ENCODE measurements around the gene SORCS3.

Gene SORCS3

GRCh38 chr10:105140600-105140999 is 499.5 kb downstream of the SORCS3 start:
- no peak for DNase-seq

- DNase-seq = no peak
Measured at GRCh38 chr10:105145711-105146110, 504.6 kb downstream of the SORCS3 start.

DNA sequence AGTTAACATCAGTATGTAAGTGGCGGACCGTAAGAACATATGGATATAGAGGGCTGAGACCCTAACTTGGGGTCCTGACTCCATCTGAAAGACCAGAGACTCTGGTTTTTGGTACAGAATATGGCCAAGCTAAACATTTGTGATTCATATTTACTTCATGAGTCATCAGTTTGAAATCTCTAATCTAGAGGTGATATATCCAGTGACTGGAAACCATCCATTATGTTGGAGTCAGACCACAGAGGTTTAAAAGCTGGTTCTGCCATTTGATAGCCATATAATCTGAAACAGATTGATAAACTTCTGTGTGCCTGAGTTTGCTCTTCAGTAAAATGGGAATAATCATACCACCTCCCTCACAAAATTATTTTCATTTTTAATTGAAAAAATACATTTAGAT is 505.3 kb downstream of the SORCS3 start:
- no peak for DNase-seq

- no peak for DNase-seq
Measured at GRCh38 chr10:105148456-105148855, 507.4 kb downstream of the SORCS3 start.

DNA sequence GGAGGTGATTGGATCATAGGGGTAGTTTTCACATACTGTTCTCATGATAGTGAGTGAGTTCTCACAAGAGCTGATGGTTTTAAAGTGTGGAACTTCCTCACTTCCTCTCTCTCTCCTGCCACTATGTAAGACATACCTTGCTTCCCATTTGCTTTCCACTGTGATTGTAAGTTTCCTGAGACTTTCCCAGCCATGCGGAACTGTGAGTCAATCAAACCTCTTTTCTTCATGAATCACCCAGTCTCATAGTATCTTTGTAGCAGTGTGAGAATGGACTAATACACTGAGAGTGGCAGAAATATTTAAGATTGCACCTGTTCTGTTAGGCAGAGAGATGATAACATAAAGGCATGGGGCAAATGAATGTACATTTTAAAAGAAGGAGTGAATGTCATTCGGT is 507.8 kb downstream of the SORCS3 start:
- DNase-seq = no peak

DNA sequence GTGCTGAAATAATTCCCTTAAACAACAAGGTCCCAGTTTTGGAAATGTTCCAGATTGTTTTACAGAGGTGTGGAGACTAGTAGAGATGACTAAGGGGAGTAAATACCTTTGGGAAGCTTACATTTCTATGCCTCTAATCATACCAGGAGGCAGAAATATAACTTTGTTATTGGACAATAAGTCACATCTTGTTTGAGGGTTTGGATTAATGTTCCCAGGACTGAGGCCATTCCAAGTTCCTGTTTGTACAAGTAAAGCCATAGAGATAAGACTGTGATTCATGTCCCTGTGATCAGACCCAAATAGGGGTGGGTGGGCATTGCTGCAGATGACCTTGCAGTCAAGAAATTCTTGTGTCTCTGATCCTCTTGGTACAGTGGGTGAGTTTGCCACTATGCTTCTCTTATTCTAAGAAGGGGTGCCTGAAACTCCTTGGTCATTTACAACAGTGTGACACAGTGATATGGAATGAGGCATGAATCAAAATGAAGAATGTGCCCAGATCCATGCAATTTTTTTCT is 508.3 kb downstream of the SORCS3 start:
- DNase-seq = no peak

- no peak for DNase-seq
Measured at GRCh38 chr10:105150259-105150880, 509.3 kb downstream of the SORCS3 start.

- DNase-seq = no peak
Measured at GRCh38 chr10:105154736-105155135, 513.6 kb downstream of the SORCS3 start.

GRCh38 chr10:105159268-105159667 is 518.2 kb downstream of the SORCS3 start:
- DNase-seq = no peak

DNA sequence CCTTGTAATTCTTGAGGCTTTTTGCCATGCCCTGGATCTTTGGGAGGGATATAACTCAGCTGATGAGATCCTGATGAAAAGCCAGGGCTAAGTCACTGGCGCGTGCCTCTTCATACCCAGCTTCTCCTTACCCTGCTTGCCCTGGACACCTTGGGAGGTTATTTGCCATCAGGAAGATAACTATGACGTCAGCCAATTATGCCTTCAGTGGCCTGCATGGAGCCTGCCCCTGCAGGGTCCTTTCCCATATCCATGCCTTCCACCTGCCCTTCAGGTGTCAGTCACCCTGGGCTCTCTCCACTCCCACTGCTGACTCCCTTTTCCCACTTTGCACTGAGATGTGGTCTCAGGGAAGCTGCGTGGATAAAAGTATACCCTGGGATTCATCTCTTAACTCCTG is 520.1 kb downstream of the SORCS3 start:
- DNase-seq = no peak

GRCh38 chr10:105161767-105162166 is 520.7 kb downstream of the SORCS3 start:
- DNase-seq = no peak

DNA sequence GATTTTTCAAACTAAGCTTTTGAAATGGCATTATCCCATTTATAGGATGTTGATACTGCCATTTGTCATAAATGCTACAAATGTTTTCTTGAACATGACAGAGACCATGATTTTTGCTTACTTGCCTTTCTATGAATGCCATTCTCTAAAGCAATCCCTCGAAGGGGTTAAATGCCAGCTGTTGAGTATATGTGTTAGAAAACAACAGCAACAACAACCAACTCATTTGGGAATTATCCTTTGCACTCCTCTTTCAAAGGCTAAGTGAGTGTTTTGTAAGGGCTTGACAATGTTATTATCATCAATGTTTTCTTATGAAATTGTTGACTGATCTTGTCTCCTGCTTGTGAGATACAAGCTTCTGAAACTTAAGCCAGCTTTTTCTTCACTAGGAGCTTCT is 529.4 kb downstream of the SORCS3 start:
- no peak for DNase-seq

DNA sequence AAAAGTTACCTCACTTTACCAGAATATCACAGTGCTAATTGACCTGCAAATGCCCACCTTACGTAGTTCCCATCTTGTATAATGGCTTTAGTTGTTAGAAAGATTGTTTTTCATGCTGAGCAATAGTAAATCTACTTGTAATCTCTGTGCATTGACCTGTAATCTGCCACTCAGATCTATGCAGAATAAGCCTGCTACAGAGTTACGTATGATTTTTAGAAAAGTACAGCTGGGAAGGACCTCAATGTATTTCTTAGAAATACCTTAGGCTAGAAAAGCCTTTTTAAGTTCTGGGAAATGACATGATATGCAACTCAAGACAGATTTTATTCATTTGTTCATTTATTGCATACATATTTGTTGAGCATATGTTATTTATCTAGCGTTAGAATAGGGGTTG is 530.9 kb downstream of the SORCS3 start:
- no peak for DNase-seq

DNA sequence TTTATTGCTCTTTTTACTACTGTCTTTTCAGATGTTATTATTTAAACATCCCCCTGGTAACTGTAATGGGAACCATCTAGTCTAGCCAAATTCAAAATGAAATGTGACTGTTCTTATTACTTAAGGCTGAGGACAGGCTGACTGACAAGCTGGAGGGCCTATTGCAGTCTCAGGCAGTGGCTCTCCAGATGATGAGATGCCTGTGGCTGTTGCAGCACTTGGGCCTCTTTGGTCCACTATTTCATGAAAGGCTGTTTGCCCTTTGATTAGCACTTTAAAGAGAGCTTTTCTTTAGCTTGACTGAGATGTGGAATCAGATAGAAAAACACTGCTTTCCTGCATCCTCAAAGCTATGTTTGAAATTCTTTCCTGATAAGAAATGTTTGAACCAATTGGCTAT is 540.5 kb downstream of the SORCS3 start:
- no peak for DNase-seq

DNA sequence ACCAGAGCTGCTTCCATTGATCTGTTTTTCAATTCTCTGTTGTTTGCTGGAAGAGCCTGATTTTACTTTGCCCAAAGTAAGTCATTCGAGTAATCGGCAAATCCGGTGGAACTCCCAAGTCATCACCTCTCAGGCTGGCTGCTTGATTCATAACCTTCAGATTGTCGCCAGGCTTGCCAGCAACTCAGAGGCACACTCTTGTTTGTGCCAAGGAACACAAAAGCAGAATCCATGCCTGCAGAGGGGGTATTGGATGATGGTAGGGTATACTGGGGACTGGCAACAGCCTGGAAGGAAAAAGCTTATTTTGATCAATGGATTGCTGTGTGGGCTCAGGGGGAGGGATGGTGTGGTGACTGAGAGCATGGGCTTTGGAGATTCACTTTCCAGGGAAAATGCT is 542.4 kb downstream of the SORCS3 start:
- no peak for DNase-seq

DNA sequence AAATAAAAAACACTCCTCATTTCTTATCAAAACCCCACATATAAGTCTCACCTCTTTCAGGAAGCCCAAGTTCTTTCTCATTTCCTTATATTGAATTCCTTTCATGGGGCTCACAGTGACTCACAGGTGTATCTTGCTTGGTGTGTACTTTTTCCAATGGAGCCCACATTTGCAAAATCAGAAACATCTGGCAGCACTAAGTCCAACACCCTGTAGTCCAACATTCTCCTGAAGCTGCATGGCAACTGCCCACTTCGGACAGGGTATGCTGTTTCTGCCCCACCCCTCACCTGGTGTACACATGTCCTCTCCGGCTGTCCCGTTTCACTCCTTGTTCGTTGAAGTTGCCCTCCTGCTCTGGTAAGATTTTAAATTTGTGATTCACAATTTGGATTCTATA is 544.1 kb downstream of the SORCS3 start:
- DNase-seq = no peak

DNA sequence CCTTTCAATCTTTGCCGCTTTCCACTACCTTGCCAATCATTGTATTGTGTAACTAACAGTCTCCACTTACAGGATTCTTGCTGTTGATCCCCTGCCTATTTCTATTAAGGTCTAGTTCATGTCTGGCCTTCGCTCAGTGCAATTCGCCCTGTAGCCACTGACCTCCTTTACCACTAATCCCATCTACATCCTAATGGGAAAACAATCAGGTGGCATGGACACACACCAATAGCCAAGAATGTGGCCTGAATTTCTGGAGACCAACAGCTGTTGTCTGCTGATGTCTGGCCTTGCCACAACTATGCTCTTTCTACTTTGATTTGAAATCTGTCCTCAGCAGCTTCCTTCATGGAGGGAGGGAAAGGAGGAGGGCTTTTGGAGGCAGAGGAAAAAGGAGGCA is 546.2 kb downstream of the SORCS3 start:
- DNase-seq = no peak

- no peak for DNase-seq
Measured at GRCh38 chr10:105188737-105189462, 547.8 kb downstream of the SORCS3 start.

DNA sequence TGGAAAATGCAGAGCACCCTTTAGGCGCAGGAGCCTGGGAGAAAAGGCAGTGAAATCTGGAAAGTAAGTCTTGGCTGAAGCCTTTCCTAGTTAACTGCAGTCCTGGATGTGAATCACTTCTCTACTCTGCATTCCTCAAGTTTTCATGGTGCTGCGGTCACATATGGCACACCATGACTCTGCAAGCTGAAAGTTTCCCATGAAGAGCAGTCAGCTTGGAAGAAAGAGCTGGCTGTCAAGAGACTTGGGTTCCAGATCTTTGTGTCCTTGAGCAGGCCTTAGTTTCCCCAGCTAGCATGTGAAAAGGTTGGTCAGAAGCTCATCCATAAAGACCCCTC is 548.3 kb downstream of the SORCS3 start:
- no peak for DNase-seq

GRCh38 chr10:105192146-105192545 is 551.1 kb downstream of the SORCS3 start:
- no peak for DNase-seq

DNA sequence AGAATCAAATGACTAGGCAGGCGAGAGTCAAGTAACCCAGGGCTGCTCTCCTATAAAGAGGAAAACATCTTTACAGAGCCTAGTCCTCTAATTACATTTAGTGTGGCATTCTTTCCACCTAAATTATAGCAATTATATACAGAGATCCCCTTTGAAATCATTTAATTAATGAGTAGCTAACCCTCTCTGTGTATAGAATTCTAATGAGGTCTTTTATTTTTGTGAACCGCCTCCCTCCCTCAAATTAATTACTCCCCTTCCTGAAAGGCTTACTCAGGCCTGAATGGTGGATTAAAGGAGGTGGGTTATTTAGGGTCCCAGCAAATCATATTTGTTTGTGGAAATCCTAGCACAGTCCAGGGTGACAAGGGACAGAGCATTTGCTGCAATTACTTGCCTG is 551.8 kb downstream of the SORCS3 start:
- DNase-seq = no peak

- DNase-seq = no peak
Measured at GRCh38 chr10:105195831-105196230, 554.7 kb downstream of the SORCS3 start.

DNA sequence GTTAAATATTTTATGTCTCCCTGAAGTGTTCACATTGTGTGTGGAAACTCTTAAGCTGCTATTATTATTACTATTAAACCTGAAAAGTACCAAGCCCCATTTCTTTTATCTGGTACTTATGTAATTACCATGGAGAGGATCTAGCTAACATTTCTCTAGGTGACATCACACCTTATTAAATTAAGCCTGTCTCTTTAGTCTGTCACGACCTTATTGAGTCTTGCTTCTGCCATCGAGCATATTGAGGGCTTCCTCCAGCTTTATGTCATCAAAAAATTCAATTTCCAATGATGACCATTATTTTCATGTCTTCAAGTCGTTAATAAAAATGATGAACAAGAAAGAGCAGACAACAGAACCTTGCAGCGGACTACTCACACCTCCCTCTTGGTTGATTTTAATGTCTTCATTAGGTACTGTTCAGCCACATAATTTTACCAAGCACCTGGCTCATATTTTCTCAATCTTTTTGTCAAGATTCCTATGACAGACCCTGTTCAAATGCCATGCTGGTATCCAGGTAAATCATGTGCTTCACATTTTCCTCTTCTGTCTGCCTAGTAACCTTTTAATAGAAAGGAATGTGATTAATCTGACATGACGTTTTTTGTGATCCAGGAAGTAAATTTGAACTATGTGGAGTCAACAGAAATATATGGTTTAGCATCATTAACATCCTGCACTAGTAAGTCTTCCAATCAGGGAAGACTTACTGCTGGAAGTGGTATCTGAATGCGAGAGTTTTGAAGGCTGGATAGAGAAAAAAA is 556.7 kb downstream of the SORCS3 start:
- no peak for DNase-seq

GRCh38 chr10:105206616-105207015 is 565.5 kb downstream of the SORCS3 start:
- no peak for DNase-seq
